ENCODE measurements around the gene STRN3.
A peak's percentile ranks its signal among the peaks of the same experiment; 100 is the strongest.

STRN3 gene

GRCh38 chr14:30961330-30961729 lies 64.8 kb downstream of the STRN3 start:
- no peak for TF ChIP-seq EZH2 (IDR thresholded peaks at IDR 0.05)
- no peak for TF ChIP-seq POLR2AphosphoS5 (IDR thresholded peaks at IDR 0.05; ENCODE audit: borderline replicate concordance, low read depth, low read length)
- TF ChIP-seq FOXP2 (optimal IDR thresholded peaks at IDR 0.05; ENCODE audit: control extremely low read depth, extremely low read length, insufficient read depth): no peak
- Histone ChIP-seq H3K36me3 (ENCODE audit: insufficient read depth, low read length) (peaks cover 17% of the 10 kb centered on the region), H3K4me3 (no peak overlapping the region), H3K9me3 (ENCODE audit: low read depth, low read length) (no peaks in the 10 kb centered on the region), H3K27ac (no peak overlapping the region), H3K9ac (ENCODE audit: insufficient read length) (no peak overlapping the region)
- DNase-seq (ENCODE audit: low read depth, low spot score): no peak

- Histone ChIP-seq H3K4me3 (no peak overlapping the region), H3K9me3 (ENCODE audit: low read depth, low read length) (no peaks in the 10 kb centered on the region), H3K36me3 (ENCODE audit: insufficient read depth, low read length) (peaks cover 23% of the 10 kb centered on the region), H3K27ac (no peak overlapping the region), H3K9ac (ENCODE audit: insufficient read length) (no peak overlapping the region)
- TF ChIP-seq FOXP2 (optimal IDR thresholded peaks at IDR 0.05; ENCODE audit: control extremely low read depth, extremely low read length, insufficient read depth): no peak
- no peak for TF ChIP-seq EZH2 (IDR thresholded peaks at IDR 0.05)
- no peak for TF ChIP-seq POLR2AphosphoS5 (IDR thresholded peaks at IDR 0.05; ENCODE audit: borderline replicate concordance, low read depth, low read length)
- no peak for DNase-seq (ENCODE audit: low read depth, low spot score)
These were observed 66.0 kb downstream of the STRN3 start for GRCh38 chr14:30960216-30960615.

DNA sequence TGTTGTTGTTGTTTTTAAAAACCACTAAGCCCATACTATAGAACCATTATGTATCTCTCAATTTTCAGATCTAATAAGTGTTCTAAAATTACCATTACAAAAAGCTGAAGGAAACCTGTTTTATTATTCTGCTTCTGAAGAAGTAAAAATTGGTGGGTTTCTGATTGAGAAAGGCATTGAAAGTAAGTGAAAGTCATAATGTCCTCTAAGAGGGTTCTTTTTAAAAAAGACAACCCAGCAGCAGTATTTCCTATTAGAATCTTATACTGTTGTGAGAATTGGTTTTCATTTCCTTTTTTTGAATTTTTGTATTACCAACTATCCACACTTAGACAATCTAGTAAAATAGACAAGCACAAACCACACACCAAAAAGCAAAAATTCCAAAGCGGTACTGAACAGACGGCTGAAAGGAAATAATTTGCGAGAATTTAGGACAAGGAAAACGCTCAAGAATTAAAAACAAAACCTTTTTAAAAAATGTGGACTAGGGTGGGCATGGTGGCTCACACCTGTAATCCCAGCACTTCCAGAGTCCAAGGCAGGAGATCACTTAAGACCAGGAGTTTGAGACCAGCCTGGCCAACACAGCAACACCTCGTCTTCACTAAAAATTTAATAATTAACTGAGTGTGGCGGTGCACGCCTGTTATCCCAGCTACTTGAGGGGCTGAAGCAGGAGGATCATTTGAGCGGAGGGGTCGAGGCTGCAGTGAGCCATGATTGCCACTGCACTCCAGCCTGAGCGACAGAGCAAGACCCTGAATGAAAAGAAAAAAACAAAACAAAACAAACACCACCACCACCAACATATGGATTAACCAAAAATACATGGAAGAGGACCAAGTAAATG lies 67.4 kb downstream of the STRN3 start:
- no peak for DNase-seq (ENCODE audit: low read depth, low spot score)
- TF ChIP-seq EZH2 (IDR thresholded peaks at IDR 0.05): no peak
- no peak for TF ChIP-seq FOXP2 (optimal IDR thresholded peaks at IDR 0.05; ENCODE audit: control extremely low read depth, extremely low read length, insufficient read depth)
- TF ChIP-seq POLR2AphosphoS5 (IDR thresholded peaks at IDR 0.05; ENCODE audit: borderline replicate concordance, low read depth, low read length): no peak
- no peak overlapping the region for H3K9ac ChIP-seq (ENCODE audit: insufficient read length)
- no peak overlapping the region for H3K27ac ChIP-seq
- H3K36me3 ChIP-seq (ENCODE audit: insufficient read depth, low read length): peaks cover 20% of the 10 kb centered on the region
- H3K4me3 ChIP-seq: no peak overlapping the region
- no peaks in the 10 kb centered on the region for H3K9me3 ChIP-seq (ENCODE audit: low read depth, low read length)

DNA sequence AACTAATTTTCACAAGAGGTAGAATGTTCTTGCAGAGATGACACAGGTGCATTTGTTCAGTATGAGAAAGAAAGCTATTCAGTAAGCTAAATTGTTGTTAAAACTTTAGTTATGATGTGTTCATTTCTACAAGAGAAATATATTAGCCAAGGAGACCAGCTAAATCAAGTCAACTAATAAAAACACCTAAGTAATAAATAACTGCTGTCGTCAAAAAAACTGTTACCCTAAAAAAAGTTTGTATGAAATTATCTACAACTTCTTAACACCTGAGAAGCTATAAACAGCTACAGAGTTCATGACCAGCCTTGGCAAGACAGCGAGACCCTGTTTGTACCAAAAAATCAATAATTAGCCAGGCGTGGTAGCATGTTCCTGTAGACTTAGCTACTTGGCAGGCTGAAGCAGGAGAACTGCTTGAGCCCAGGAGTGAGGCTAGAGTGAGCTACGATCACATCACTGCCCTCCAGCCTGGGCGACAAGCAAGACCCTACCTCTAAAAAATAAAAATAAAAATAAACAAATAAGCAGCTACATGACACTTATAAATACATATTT lies 68.3 kb downstream of the STRN3 start:
- H3K9me3 ChIP-seq (ENCODE audit: low read depth, low read length): no peaks in the 10 kb centered on the region
- TF ChIP-seq FOXP2 (optimal IDR thresholded peaks at IDR 0.05; ENCODE audit: control extremely low read depth, extremely low read length, insufficient read depth) (no peak), EZH2 (IDR thresholded peaks at IDR 0.05) (no peak), POLR2AphosphoS5 (IDR thresholded peaks at IDR 0.05; ENCODE audit: borderline replicate concordance, low read depth, low read length) (no peak)
- no peak overlapping the region for H3K27ac ChIP-seq
- no peak for DNase-seq (ENCODE audit: low read depth, low spot score)
- peaks cover 27% of the 10 kb centered on the region for H3K36me3 ChIP-seq (ENCODE audit: insufficient read depth, low read length)
- no peak overlapping the region for H3K9ac ChIP-seq (ENCODE audit: insufficient read length)
- H3K4me3 ChIP-seq: no peak overlapping the region

DNA sequence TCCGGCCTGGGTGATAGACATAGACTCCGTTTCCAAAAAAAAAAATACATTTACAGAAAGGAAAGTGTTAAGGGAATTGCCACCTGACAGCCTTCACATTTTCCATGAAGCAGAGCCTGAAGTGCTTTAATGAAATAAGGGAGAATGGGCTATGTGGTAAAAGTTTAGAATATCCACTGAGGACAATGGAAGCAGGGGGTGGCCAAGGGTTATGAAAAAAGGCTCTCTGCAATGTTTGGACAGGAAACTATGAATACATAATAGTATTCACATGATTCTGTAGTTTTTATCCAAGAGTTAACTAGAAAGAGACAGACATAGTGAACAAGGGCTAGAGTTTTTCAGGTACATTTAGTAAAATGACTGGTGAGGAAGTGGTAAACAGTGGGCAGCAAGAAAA lies 76.5 kb downstream of the STRN3 start:
- H3K27ac ChIP-seq: no peak overlapping the region
- H3K9me3 ChIP-seq (ENCODE audit: low read depth, low read length): no peaks in the 10 kb centered on the region
- DNase-seq (ENCODE audit: low read depth, low spot score): no peak
- no peak for TF ChIP-seq FOXP2 (optimal IDR thresholded peaks at IDR 0.05; ENCODE audit: control extremely low read depth, extremely low read length, insufficient read depth)
- no peak for TF ChIP-seq EZH2 (IDR thresholded peaks at IDR 0.05)
- no peak for TF ChIP-seq POLR2AphosphoS5 (IDR thresholded peaks at IDR 0.05; ENCODE audit: borderline replicate concordance, low read depth, low read length)
- no peak overlapping the region for H3K9ac ChIP-seq (ENCODE audit: insufficient read length)
- no peak overlapping the region for H3K4me3 ChIP-seq
- H3K36me3 ChIP-seq (ENCODE audit: insufficient read depth, low read length): peaks cover 71% of the 10 kb centered on the region

GRCh38 chr14:30943694-30944093 lies 82.5 kb downstream of the STRN3 start:
- peaks cover 67% of the 10 kb centered on the region for H3K36me3 ChIP-seq (ENCODE audit: insufficient read depth, low read length)
- no peak for TF ChIP-seq POLR2AphosphoS5 (IDR thresholded peaks at IDR 0.05; ENCODE audit: borderline replicate concordance, low read depth, low read length)
- no peak for TF ChIP-seq EZH2 (IDR thresholded peaks at IDR 0.05)
- no peak for TF ChIP-seq FOXP2 (optimal IDR thresholded peaks at IDR 0.05; ENCODE audit: control extremely low read depth, extremely low read length, insufficient read depth)

DNA sequence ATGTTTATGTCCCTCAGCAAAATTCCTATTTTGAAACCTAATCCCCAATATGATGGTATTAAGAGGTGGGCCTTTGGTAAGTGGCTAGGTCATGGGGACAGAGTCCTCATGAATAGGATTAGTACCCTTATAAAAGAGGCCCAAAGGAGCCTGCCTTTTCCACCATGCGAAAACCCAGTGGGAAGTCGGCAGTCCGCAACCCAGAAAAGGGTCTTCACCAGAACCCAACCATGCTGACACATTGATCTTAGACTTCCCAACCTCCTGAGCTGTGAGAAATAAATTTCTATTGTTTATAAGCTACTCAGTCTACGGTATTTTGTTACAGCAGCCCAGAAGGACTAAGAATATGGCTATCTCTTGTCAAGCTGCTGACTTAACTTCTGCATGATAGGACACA lies 85.3 kb downstream of the STRN3 start:
- H3K9me3 ChIP-seq (ENCODE audit: low read depth, low read length): no peaks in the 10 kb centered on the region
- H3K27ac ChIP-seq: peak overlapping the region; percentile 11; the same call in 1 of the 2 replicates
- no peak for DNase-seq (ENCODE audit: low read depth, low spot score)
- H3K9ac ChIP-seq (ENCODE audit: insufficient read length): no peak overlapping the region
- peaks cover 54% of the 10 kb centered on the region for H3K36me3 ChIP-seq (ENCODE audit: insufficient read depth, low read length)
- TF ChIP-seq POLR2AphosphoS5 (IDR thresholded peaks at IDR 0.05; ENCODE audit: borderline replicate concordance, low read depth, low read length): no peak
- TF ChIP-seq EZH2 (IDR thresholded peaks at IDR 0.05): no peak
- no peak for TF ChIP-seq FOXP2 (optimal IDR thresholded peaks at IDR 0.05; ENCODE audit: control extremely low read depth, extremely low read length, insufficient read depth)
- H3K4me3 ChIP-seq: no peak overlapping the region

More at GRCh38 chr14:30943694-30944093, 82.5 kb downstream of the STRN3 start:
- H3K9ac ChIP-seq (ENCODE audit: insufficient read length): no peak overlapping the region
- DNase-seq (ENCODE audit: low read depth, low spot score): no peak
- H3K9me3 ChIP-seq (ENCODE audit: low read depth, low read length): no peaks in the 10 kb centered on the region
- no peak overlapping the region for H3K4me3 ChIP-seq
- no peak overlapping the region for H3K27ac ChIP-seq

DNA sequence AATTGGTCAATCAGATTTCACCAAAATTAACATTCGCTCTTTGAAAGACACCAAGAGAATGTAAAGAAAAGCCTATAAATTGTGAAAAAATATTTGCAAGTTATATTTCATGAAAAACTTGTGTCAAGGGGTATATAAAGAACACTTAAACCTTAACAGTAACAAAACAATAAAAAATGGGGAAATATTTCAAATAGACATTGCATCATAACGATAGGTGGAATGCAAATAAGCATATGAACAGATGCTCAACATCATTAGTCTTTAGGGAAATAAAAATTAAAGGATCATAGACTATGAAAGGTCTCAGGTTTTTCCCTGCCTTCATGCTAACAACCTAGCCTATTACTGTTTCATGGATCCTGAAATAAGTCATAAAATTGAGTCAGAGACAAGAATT lies 87.6 kb downstream of the STRN3 start:
- no peak overlapping the region for H3K9ac ChIP-seq (ENCODE audit: insufficient read length)
- H3K4me3 ChIP-seq: no peak overlapping the region
- H3K27ac ChIP-seq: 0 out of 2 replicates have a peak overlapping the region, but pooled peaks have one; percentile 80
- H3K9me3 ChIP-seq (ENCODE audit: low read depth, low read length): no peaks in the 10 kb centered on the region
- no peak for TF ChIP-seq EZH2 (IDR thresholded peaks at IDR 0.05)
- peaks cover 59% of the 10 kb centered on the region for H3K36me3 ChIP-seq (ENCODE audit: insufficient read depth, low read length)
- DNase-seq (ENCODE audit: low read depth, low spot score): no peak
